GM19193 (cell line): ENCODE results near the gene CYP11A1.

Experiments
- POLR2A ChIP-seq: IDR thresholded peaks from 4 replicates; pipeline ENCODE4 v1.6.1; 2011; ENCODE audit not compliant: insufficient read depth, insufficient read length; ENCODE audit errors: extremely low read depth

Gene CYP11A1

GRCh38 chr15:74367296-74367854 is at the start of gene CYP11A1:
CYP11A1 (minus strand) TSS chr15:74367646; CDS start chr15:74367585, 61 bp downstream.
- TF ChIP-seq POLR2A: no peak

GRCh38 chr15:74417225-74417624 is 49.8 kb upstream of the CYP11A1 start:
- TF ChIP-seq POLR2A: peak; percentile 6

- no peak for TF ChIP-seq POLR2A
Observed at GRCh38 chr15:74415966-74416916, 48.8 kb upstream of the CYP11A1 start.

GRCh38 chr15:74414603-74415338 is 47.3 kb upstream of the CYP11A1 start:
- TF ChIP-seq POLR2A: no peak

GRCh38 chr15:74414081-74414580 is 46.7 kb upstream of the CYP11A1 start:
- no peak for TF ChIP-seq POLR2A

GRCh38 chr15:74413350-74414080 is 46.1 kb upstream of the CYP11A1 start:
- peak; percentile 16 for TF ChIP-seq POLR2A

GRCh38 chr15:74412159-74412558 is 44.7 kb upstream of the CYP11A1 start:
- TF ChIP-seq POLR2A: no peak

GRCh38 chr15:74411686-74412085 is 44.2 kb upstream of the CYP11A1 start:
- TF ChIP-seq POLR2A: no peak

- TF ChIP-seq POLR2A: no peak
Observed at GRCh38 chr15:74410502-74410901, 43.1 kb upstream of the CYP11A1 start.

- TF ChIP-seq POLR2A: no peak
Observed at GRCh38 chr15:74409225-74409624, 41.8 kb upstream of the CYP11A1 start.

- TF ChIP-seq POLR2A: peak; percentile 55
Observed at GRCh38 chr15:74408815-74409214, 41.4 kb upstream of the CYP11A1 start.

- no peak for TF ChIP-seq POLR2A
Observed at GRCh38 chr15:74408385-74408784, 40.9 kb upstream of the CYP11A1 start.

- TF ChIP-seq POLR2A: peak; percentile 13
Observed at GRCh38 chr15:74406992-74407705, 39.7 kb upstream of the CYP11A1 start.

GRCh38 chr15:74406517-74406916 is 39.1 kb upstream of the CYP11A1 start:
- no peak for TF ChIP-seq POLR2A

- TF ChIP-seq POLR2A: no peak
Observed at GRCh38 chr15:74405823-74406222, 38.4 kb upstream of the CYP11A1 start.
